MG63 (cell line): ENCODE data around the gene ZNF425. TPM values are rescaled to one million over a fixed set of nuclear protein-coding genes. Genes with fewer than 3 reads are reported as not detected.
"Not testable (repeated sequence)": the region's sequence is repeated elsewhere in the genome, so short reads cannot be mapped to it uniquely, and the experiment has no call there.

Experiments used
- DNase-seq: peaks from one replicate; pipeline ENCODE4 v3.0.0-alpha.2; 2020
- H3K27me3 ChIP-seq: fragments of 250-450 bp; sonication (Bioruptor Pico); 2 replicates; pipeline ENCODE4 v1.5.1; 2020; ENCODE audit warnings: mild to moderate bottlenecking, moderate library complexity
- H3K36me3 ChIP-seq: fragments of 250-450 bp; sonication (Bioruptor Pico); 2 replicates; pipeline ENCODE4 v1.5.1; 2020; ENCODE audit warnings: mild to moderate bottlenecking, moderate library complexity
- H3K4me3 ChIP-seq: fragments of 250-450 bp; sonication (Bioruptor Pico); 2 replicates; pipeline ENCODE4 v1.5.1; 2020; ENCODE audit warnings: mild to moderate bottlenecking, moderate library complexity
- H3K9me3 ChIP-seq: fragments of 250-450 bp; sonication (Bioruptor Pico); 2 replicates; pipeline ENCODE4 v1.5.1; 2020; ENCODE audit warnings: mild to moderate bottlenecking, moderate library complexity
- total RNA-seq: library from RNA; depleted of rRNA; stranded (reverse); fragments of >200 nt; shearing (Covaris generic); gene quantifications from 2 replicates; pipeline ENCODE4 v1.2.3, GENCODE V29; 2014; ENCODE audit warnings: low replicate concordance; rRNA removed

Gene ZNF425
- total RNA-seq, 1 experiment from 2014 or later, result 1.9 TPM

DNA sequence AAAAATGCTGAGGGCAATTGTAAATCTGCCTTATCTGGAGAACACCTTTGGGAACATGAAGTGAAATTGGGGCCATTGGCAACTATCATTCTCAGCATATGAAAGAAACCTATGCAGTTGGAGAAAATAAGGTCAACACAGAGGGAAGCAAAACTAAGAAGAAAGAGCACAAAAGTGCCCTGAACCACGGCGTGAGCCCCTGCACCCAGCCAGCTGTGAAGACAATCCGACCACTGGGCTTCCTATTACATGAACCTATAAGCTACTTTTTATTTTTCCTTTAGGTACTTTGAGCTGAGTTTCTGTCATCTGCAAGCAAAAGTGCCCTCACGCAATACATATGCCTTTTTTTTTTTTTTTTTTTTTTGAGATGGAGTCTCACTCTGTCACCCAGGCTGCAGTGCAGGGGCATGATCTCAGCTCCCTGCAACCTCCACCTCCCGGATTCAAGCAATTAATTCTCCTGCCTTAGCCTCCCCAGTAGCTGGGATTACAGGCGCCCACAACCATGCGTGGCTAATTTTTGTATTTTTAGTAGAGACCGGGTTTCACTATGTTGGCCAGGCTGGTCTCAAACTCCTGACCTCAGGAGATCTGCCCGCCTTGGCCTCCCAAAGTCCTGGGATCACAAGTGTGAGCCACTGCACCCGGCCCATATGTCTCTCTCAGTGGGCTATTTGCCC, 63.8 kb downstream of the ZNF425 start:
- not testable (repeated sequence) for H3K4me3 ChIP-seq, H3K27me3 ChIP-seq, H3K36me3 ChIP-seq, H3K9me3 ChIP-seq, DNase-seq

DNA sequence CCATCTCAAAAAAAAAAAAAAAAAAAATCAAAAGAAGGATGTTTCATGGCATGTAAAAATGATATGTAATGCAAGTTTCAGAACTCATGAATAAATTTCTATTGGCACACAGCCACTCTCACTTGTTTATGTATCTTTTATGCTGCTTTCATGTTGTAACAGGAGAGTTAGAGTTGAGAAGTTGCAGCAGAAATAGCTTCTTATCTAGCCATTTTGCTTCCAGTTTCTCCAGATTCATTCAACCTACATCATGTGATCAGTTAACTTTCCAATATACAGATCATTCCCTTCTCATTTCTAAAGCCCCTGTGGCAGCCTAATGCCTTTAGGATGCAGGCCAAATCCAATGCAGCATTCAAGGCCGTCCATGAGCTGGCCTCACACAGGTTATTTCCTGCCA, 66.0 kb downstream of the ZNF425 start:
- no peak for DNase-seq
- Histone ChIP-seq H3K4me3 (no peak overlapping the region), H3K36me3 (no peaks in the 10 kb centered on the region), H3K27me3 (no peaks in the 10 kb centered on the region), H3K9me3 (no peaks in the 10 kb centered on the region)

DNA sequence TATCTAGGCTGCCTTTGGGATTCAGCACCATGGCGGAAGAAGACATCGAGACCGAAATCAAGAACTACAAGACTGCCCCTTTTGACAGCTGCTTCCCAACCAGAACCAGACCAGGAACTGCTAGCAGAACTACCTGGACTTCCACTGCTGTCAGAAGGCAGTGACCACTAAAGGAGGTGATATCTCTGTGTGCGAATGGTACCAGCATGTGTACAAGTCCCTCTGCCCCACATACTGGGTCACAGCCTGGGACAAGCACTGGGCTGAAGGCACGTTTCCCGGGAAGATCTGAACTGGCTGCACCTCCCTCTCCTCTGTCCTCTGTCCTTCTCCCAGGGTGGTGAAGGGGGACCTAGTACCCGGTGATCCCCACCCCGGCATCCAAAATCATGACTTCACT, 72.2 kb downstream of the ZNF425 start:
- no peak for DNase-seq
- Histone ChIP-seq H3K27me3 (no peaks in the 10 kb centered on the region), H3K9me3 (no peaks in the 10 kb centered on the region), H3K36me3 (no peaks in the 10 kb centered on the region), H3K4me3 (no peak overlapping the region)

DNA sequence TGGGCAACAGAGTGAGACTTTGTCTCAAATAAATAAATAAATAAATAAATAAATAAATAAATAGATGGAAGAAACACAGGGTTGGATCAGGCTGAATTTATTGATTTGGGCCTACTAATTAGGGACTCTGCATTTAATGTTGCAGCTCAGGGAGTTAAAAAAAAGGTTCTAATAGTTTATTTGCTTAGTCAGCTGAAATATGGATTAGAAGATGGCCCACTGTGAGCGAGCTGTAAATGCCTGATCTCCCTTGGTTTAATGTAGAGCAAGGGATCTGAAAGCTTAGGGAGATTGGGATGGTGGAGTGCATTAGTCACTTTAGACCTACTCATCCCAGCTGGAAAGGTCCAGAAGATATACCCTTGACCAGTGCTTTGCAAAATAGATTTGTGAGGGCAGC, 72.7 kb downstream of the ZNF425 start:
- H3K36me3 ChIP-seq, result no peaks in the 10 kb centered on the region
- DNase-seq, result no peak
- H3K27me3 ChIP-seq, result no peaks in the 10 kb centered on the region
- H3K9me3 ChIP-seq, result no peaks in the 10 kb centered on the region
- no peak overlapping the region for H3K4me3 ChIP-seq

Other genes with a start within 250 kb of the ZNF425 start
- gene EZH2, start 242.0 kb downstream of the ZNF425 start, total RNA-seq, result 13.8 and 19.4 TPM in 2 replicates
- 189 and 204 TPM in 2 replicates for gene PDIA4, start 97.8 kb downstream of the ZNF425 start, total RNA-seq
- 3.6 and 4.5 TPM in 2 replicates for gene ZNF786, start 35.6 kb downstream of the ZNF425 start, total RNA-seq
- gene ZNF398, start 21.1 kb upstream of the ZNF425 start, total RNA-seq, result 2.2 and 2.6 TPM in 2 replicates
- 9.1 and 10.8 TPM in 2 replicates for gene ZNF282, start 69.2 kb upstream of the ZNF425 start, total RNA-seq
- 4.3 and 8.0 TPM in 2 replicates for gene ZNF212, start 113.3 kb upstream of the ZNF425 start, total RNA-seq
- gene ZNF783, start 135.9 kb upstream of the ZNF425 start, total RNA-seq, result 4.8 and 6.2 TPM in 2 replicates